ENCODE results near the gene SLC25A43. TPM values are rescaled to one million over a fixed set of nuclear protein-coding genes. Genes with fewer than 3 reads are reported as not detected.

The SLC25A43 gene
- total RNA-seq, 2 experiments from 2014 or later = 3.6 to 4.8 TPM

DNA sequence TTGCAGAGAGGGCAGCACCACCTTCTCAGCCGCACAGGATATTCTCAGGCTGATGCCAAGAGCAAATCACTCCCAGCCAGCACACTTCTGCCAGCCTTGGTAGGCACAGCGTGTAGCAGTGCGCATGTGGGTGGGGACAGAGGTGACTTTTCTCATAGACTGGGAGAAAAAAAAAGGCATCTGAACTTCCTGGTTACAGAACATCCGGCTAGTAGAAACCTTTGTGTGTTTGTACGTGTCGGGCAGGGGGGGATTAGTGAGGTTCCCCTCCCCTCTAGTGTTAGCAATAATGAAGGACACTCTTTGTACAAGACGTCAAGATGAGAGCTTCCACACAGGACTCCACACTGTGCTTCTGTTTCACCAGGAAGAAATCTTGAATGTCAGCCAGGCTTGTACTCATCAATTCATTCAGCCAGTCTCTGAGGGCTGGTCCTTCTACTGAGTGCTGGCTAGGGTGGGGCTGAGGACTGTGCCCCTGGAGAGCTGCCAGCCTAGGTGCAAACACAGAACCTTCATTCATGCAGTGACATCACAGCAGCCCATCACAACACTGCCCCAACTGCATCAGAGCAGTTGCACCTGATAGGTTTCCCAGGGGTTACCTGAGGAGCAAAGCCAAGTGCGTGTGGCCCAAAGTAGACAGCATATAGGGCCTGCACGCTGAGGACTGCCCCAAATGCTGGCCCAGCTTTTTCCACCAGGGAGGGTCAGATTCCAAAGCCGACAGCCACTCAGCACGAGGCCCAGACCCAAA is 103.8 kb downstream of the SLC25A43 start:
- intact Hi-C loops (cut with DNase I, micrococcal nuclease) = no loop called here
- Mint-ChIP-seq H3K27me3 (no peaks in the 10 kb centered on the region), H3K36me3 (ENCODE audit: low read depth) (no peaks in the 10 kb centered on the region), H3K27ac (peak overlapping the region; percentile 55), H3K4me3 (no peak overlapping the region), H3K4me1 (peaks cover 17% of the 10 kb centered on the region), H3K9me3 (ENCODE audit: low read depth) (no peaks in the 10 kb centered on the region)
- CTCF ChIA-PET = interaction anchor here (0.7 to 2.3 kb wide), 2 partner anchors 20 to 399 kb away, joined by 3 to 10 read pairs; no protein-coding TSS in a partner anchor
- ATAC-seq = peak; percentile 79
- POLR2A ChIA-PET = no interaction called here
- peak; percentile 49 for DNase-seq

GRCh38 chrX:119503484-119503861 is 104.3 kb downstream of the SLC25A43 start:
- CTCF ChIA-PET = interaction anchor here (0.7 to 2.3 kb wide), 2 partner anchors 21 to 399 kb away, joined by 3 to 10 read pairs; no protein-coding TSS in a partner anchor
- Mint-ChIP-seq H3K9me3 (ENCODE audit: low read depth) (no peaks in the 10 kb centered on the region), H3K27me3 (no peaks in the 10 kb centered on the region), H3K27ac (no peak overlapping the region), H3K4me1 (peaks cover 17% of the 10 kb centered on the region), H3K36me3 (ENCODE audit: low read depth) (no peaks in the 10 kb centered on the region), H3K4me3 (no peak overlapping the region)
- intact Hi-C loops (cut with DNase I, micrococcal nuclease) = no loop called here
- ATAC-seq (no peak), DNase-seq (no peak)
- POLR2A ChIA-PET = no interaction called here

Other genes starting within 250 kb of the SLC25A43 start
- 10 to 100 TPM; 30.8 to 37.3 TPM for gene PGRMC1, start 163.1 kb upstream of the SLC25A43 start, total RNA-seq
- 100 to 1,000 TPM; 593 to 674 TPM for gene SLC25A5, start 69.1 kb downstream of the SLC25A43 start, total RNA-seq
- gene STEEP1, start 166.1 kb downstream of the SLC25A43 start, total RNA-seq = 10 to 100 TPM; 21.3 to 21.7 TPM
- gene UBE2A, start 175.2 kb downstream of the SLC25A43 start, total RNA-seq = 10 to 100 TPM; 49.2 to 67.9 TPM
- 10 to 100 TPM; 23.8 to 25.0 TPM for gene NKRF, start 207.1 kb downstream of the SLC25A43 start, total RNA-seq